ENCODE results near the gene NFIB. TPM values are rescaled to one million over a fixed set of nuclear protein-coding genes. Genes with fewer than 3 reads are reported as not detected.

NFIB gene
- total and polyA plus RNA-seq, 8 donors: 6.7 to 624 (median 71.4) TPM

DNA sequence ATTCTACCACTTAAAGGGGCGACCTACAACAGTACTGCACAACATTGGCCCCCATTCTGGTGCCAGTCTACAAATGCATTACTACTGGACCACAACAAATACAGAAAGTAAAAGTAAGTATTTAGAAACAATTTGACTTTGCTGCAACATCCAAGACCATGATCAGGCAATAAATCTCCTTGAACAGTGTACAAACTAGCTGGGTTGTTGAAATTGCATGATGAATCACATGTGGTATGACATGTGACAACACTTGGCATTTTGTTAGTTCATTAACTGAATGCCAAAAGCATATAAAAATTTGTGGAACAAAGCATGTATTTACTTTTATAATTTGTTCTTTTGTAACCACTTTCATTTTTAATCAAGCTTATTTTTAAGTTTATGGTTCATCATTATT is 270.5 kb downstream of the NFIB start:
- no peaks in the 10 kb centered on the region for H3K36me3 ChIP-seq
- no peak for DNase-seq
- H3K27ac ChIP-seq: no peak overlapping the region
- 79 to 95% (median 86%) methylated on average over 1 of the region's 1 CpG for WGBS, 5 donors
- no peak for TF ChIP-seq EP300 (IDR thresholded peaks at IDR 0.05)
- TF ChIP-seq, protein P1, sequence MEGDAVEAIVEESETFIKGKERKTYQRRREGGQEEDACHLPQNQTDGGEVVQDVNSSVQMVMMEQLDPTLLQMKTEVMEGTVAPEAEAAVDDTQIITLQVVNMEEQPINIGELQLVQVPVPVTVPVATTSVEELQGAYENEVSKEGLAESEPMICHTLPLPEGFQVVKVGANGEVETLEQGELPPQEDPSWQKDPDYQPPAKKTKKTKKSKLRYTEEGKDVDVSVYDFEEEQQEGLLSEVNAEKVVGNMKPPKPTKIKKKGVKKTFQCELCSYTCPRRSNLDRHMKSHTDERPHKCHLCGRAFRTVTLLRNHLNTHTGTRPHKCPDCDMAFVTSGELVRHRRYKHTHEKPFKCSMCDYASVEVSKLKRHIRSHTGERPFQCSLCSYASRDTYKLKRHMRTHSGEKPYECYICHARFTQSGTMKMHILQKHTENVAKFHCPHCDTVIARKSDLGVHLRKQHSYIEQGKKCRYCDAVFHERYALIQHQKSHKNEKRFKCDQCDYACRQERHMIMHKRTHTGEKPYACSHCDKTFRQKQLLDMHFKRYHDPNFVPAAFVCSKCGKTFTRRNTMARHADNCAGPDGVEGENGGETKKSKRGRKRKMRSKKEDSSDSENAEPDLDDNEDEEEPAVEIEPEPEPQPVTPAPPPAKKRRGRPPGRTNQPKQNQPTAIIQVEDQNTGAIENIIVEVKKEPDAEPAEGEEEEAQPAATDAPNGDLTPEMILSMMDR (IDR thresholded peaks at IDR 0.05): no peak
- TF ChIP-seq POLR2A (IDR thresholded peaks at IDR 0.05): no peak
- TF ChIP-seq POLR2AphosphoS5 (IDR thresholded peaks at IDR 0.05): no peak
- H3K27me3 ChIP-seq: no peaks in the 10 kb centered on the region
- intact Hi-C loops (cut with DNase I; ENCODE audit: low total_unique reads): no loop called here
- no peaks in the 10 kb centered on the region for H3K9me3 ChIP-seq
- no peaks in the 10 kb centered on the region for H3K4me1 ChIP-seq
- no peak overlapping the region for H3K4me3 ChIP-seq

DNA sequence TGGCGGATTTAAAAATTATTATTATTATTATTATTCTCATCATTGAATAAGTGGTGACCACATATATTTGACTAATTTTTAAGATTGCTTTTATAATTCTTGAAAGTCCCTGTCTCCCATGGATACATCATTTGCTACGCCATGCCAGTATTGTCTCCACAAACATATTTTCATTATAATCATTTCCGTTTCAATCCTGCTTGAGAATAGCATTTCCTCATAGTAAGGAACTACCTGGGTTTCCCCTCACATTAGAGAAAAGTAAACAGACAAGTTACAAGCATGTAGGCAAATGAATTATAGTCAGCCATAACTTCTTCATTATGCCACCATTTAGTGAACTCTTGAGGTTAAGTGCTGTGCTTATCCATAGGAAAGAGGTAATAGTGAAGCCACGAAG is 276.6 kb downstream of the NFIB start:
- H3K4me1 ChIP-seq: no peaks in the 10 kb centered on the region
- H3K36me3 ChIP-seq: no peaks in the 10 kb centered on the region
- intact Hi-C loops (cut with DNase I; ENCODE audit: low total_unique reads): no loop called here
- H3K27ac ChIP-seq: no peak overlapping the region
- no peak for DNase-seq
- no peaks in the 10 kb centered on the region for H3K27me3 ChIP-seq
- no peaks in the 10 kb centered on the region for H3K9me3 ChIP-seq
- TF ChIP-seq, protein P1 (IDR thresholded peaks at IDR 0.05): no peak
- TF ChIP-seq EP300 (IDR thresholded peaks at IDR 0.05) (no peak), POLR2A (IDR thresholded peaks at IDR 0.05) (no peak), POLR2AphosphoS5 (IDR thresholded peaks at IDR 0.05) (no peak)
- no peak overlapping the region for H3K4me3 ChIP-seq
- 75 to 85% (median 81%) methylated on average over 4 of the region's 4 CpGs for WGBS, 5 donors

DNA sequence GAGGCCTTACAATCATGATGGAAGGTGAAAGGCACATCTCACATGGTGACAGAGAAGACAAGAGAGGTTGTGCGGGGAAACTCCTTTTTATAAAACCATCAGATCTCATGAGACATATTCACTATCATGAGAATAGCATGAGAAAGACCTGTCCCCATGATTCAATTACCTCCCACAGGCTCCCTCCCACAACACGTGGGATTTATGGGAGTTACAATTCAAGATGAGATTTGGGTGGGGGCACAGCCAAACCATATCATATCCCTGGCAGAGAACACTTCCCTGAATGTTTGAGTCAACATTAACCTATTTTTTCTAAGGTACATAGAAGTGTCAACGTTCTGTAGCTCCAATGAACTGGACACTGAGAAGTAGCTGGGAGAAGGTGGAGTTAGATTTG is 280.9 kb downstream of the NFIB start:
- no peaks in the 10 kb centered on the region for H3K9me3 ChIP-seq
- no peaks in the 10 kb centered on the region for H3K27me3 ChIP-seq
- TF ChIP-seq, protein P1 (IDR thresholded peaks at IDR 0.05): no peak
- TF ChIP-seq POLR2AphosphoS5 (IDR thresholded peaks at IDR 0.05) (no peak), EP300 (IDR thresholded peaks at IDR 0.05) (no peak), POLR2A (IDR thresholded peaks at IDR 0.05) (no peak)
- intact Hi-C loops (cut with DNase I; ENCODE audit: low total_unique reads): no loop called here
- peaks cover 0 to 22% (median 7%) of the 10 kb centered on the region in 4 donors for H3K4me1 ChIP-seq
- H3K36me3 ChIP-seq: no peaks in the 10 kb centered on the region
- WGBS, 5 donors: 50 to 71% (median 59%) methylated on average over 3 of the region's 3 CpGs
- H3K27ac ChIP-seq: no peak overlapping the region
- DNase-seq: no peak
- H3K4me3 ChIP-seq: no peak overlapping the region

Measured in stomach (tissue), 9 donors.